OCI-LY3 (cell line): ENCODE results near the gene TP53BP1.

Experiments used
- H2AFZ ChIP-seq: fragments of 200-600, 300-600 bp; shearing (Covaris generic); 2 replicates; pipeline ENCODE4 v1.6.0; 2014; ENCODE audit warnings: antibody characterized with exemption, low read depth, low read length
- H3K27ac ChIP-seq: fragments of 200-600, 300-600 bp; sonication (generic); 2 replicates; pipeline ENCODE4 v1.5.1; 2014; ENCODE audit warnings: mild to moderate bottlenecking, low read length, moderate library complexity, mixed read lengths
- H3K27me3 ChIP-seq: fragments of 200-600, 300-600 bp; sonication (generic); 2 replicates; pipeline ENCODE4 v1.6.1; 2014; ENCODE audit warnings: low read depth, low read length, mixed read lengths
- H3K36me3 ChIP-seq: fragments of 200-600, 300-600 bp; sonication (generic); replicated peaks from 2 replicates; pipeline ENCODE3; 2014; ENCODE audit warnings: low read depth, low read length, mixed read lengths
- H3K4me1 ChIP-seq: fragments of 300-600, 200-600 bp; sonication (generic); 2 replicates; pipeline ENCODE4 v1.6.1; 2014; ENCODE audit warnings: low read length, mixed read lengths
- H3K4me2 ChIP-seq: fragments of 200-600, 300-600 bp; sonication (generic); 2 replicates; pipeline ENCODE4 v1.6.1; 2014; ENCODE audit warnings: low read length, mixed read lengths
- H3K4me3 ChIP-seq: fragments of 300-600, 200-600 bp; sonication (generic); 2 replicates; pipeline ENCODE4 v1.5.1; 2014; ENCODE audit warnings: antibody characterized with exemption, mild to moderate bottlenecking, low read length, moderate library complexity
- H3K79me2 ChIP-seq: fragments of 300-600, 200-600 bp; shearing (Covaris generic); 2 replicates; pipeline ENCODE4 v1.6.1; 2014; ENCODE audit warnings: mild to moderate bottlenecking, low read length, mixed read lengths
- H3K9ac ChIP-seq: fragments of 300-600, 200-600 bp; shearing (Covaris generic); 2 replicates; pipeline ENCODE4 v1.6.0; 2014; ENCODE audit warnings: mild to moderate bottlenecking, low read length, moderate library complexity
- H3K9me3 ChIP-seq: fragments of 200-600, 300-600 bp; shearing (Covaris generic); 2 replicates; pipeline ENCODE4 v1.6.1; 2014; ENCODE audit warnings: low read length, mixed read lengths; ENCODE audit not compliant: insufficient read depth
- H4K20me1 ChIP-seq: fragments of 200-600, 300-600 bp; sonication (generic); 2 replicates; pipeline ENCODE4 v1.6.1; 2016; ENCODE audit warnings: low read length, mixed read lengths; ENCODE audit not compliant: insufficient read depth
- CTCF ChIP-seq: fragments of 200-600, 300-600 bp; sonication (generic); IDR thresholded peaks from 2 replicates; pipeline ENCODE4 v1.5.1; 2014; ENCODE audit warnings: antibody characterized with exemption, low read length, low read depth
- EZH2phosphoT487 ChIP-seq: fragments of 200-600 bp; shearing (Covaris generic); IDR thresholded peaks from 2 replicates; pipeline ENCODE4 v1.6.1; 2018; ENCODE audit warnings: antibody characterized with exemption, mixed run types, low read depth

TP53BP1 gene

DNA sequence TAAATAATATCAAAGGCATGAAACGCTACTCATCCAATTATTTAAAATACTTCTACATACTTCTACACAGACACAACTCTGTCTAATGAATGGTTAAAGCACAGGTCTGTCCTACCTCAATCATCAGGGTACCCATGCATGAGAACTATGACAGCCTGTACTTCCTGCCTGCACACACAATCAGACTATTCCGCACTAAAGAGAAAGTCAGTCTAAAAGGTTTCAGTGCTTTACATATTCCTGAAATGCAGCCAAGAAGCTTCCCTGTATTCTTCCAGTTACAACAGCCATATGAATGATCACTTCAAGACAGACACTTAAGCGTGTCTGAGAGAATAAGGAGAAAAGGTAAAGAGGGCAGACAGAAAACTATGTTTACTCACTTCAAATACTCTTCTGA is 63.3 kb downstream of the TP53BP1 start:
- Histone ChIP-seq H2AFZ (no peak overlapping the region), H3K9me3 (no peaks in the 10 kb centered on the region), H3K4me1 (no peaks in the 10 kb centered on the region), H3K4me3 (no peak overlapping the region), H3K36me3 (peaks cover 32% of the 10 kb centered on the region), H3K9ac (no peak overlapping the region), H4K20me1 (0 out of 2 replicates have a peak, but pooled peaks cover 4% of the 10 kb centered on the region), H3K27ac (no peak overlapping the region), H3K4me2 (no peak overlapping the region), H3K27me3 (no peaks in the 10 kb centered on the region), H3K79me2 (no peaks in the 10 kb centered on the region)
- TF ChIP-seq EZH2phosphoT487 (no peak), CTCF (no peak)

- H4K20me1 ChIP-seq, result no peaks in the 10 kb centered on the region
- TF ChIP-seq CTCF, result no peak
- TF ChIP-seq EZH2phosphoT487, result no peak
- H3K4me3 ChIP-seq, result no peak overlapping the region
- H3K4me1 ChIP-seq, result no peaks in the 10 kb centered on the region
- no peak overlapping the region for H2AFZ ChIP-seq
- H3K9me3 ChIP-seq, result no peaks in the 10 kb centered on the region
- H3K4me2 ChIP-seq, result no peak overlapping the region
- peaks cover 30% of the 10 kb centered on the region for H3K36me3 ChIP-seq
- H3K27me3 ChIP-seq, result no peaks in the 10 kb centered on the region
- no peak overlapping the region for H3K27ac ChIP-seq
- H3K9ac ChIP-seq, result no peak overlapping the region
- H3K79me2 ChIP-seq, result no peaks in the 10 kb centered on the region
These were observed 69.2 kb downstream of the TP53BP1 start for GRCh38 chr15:43423793-43424192.

GRCh38 chr15:43420876-43421275 is 72.1 kb downstream of the TP53BP1 start:
- Histone ChIP-seq H3K27me3 (no peaks in the 10 kb centered on the region), H3K9ac (no peak overlapping the region), H3K36me3 (peaks cover 44% of the 10 kb centered on the region), H3K27ac (no peak overlapping the region), H3K79me2 (no peaks in the 10 kb centered on the region), H3K4me1 (no peaks in the 10 kb centered on the region), H3K4me2 (no peak overlapping the region), H2AFZ (no peak overlapping the region), H4K20me1 (no peaks in the 10 kb centered on the region), H3K4me3 (no peak overlapping the region), H3K9me3 (no peaks in the 10 kb centered on the region)
- TF ChIP-seq EZH2phosphoT487 (no peak), CTCF (no peak)

- Histone ChIP-seq H3K4me1 (no peaks in the 10 kb centered on the region), H3K9ac (no peak overlapping the region), H3K4me3 (no peak overlapping the region), H4K20me1 (no peaks in the 10 kb centered on the region), H3K36me3 (peaks cover 49% of the 10 kb centered on the region), H3K27ac (no peak overlapping the region), H3K4me2 (no peak overlapping the region), H3K79me2 (no peaks in the 10 kb centered on the region), H2AFZ (no peak overlapping the region), H3K27me3 (no peaks in the 10 kb centered on the region), H3K9me3 (no peaks in the 10 kb centered on the region)
- TF ChIP-seq EZH2phosphoT487, result no peak
- TF ChIP-seq CTCF, result no peak
These were observed 72.5 kb downstream of the TP53BP1 start for GRCh38 chr15:43420435-43420834.
